Loucy (cell line): Measurements from ENCODE around the gene ADGRG2.

Experiments used
- H2AFZ ChIP-seq: fragments of 200-600 bp; sonication (generic); 2 replicates; pipeline ENCODE4 v1.6.0; 2016; ENCODE audit warnings: antibody characterized with exemption, mild to moderate bottlenecking, low read length, moderate library complexity
- H3F3A ChIP-seq: fragments of 200-600 bp; 2 replicates; pipeline ENCODE4 v1.6.0; 2016; ENCODE audit warnings: antibody characterized with exemption, low read depth, mild to moderate bottlenecking
- H3K27me3 ChIP-seq: fragments of 200-600 bp; sonication (generic); 2 replicates; pipeline ENCODE4 v1.6.1; 2014; ENCODE audit warnings: low read length, mild to moderate bottlenecking; ENCODE audit not compliant: insufficient read depth, poor library complexity, severe bottlenecking
- H3K36me3 ChIP-seq: fragments of 200-600 bp; sonication (generic); 2 replicates; pipeline ENCODE4 v1.6.1; 2016; ENCODE audit warnings: low read length; ENCODE audit not compliant: insufficient read depth
- H3K4me1 ChIP-seq: fragments of 200-600 bp; sonication (generic); 2 replicates; pipeline ENCODE4 v1.5.1; 2014; ENCODE audit warnings: low read length, mild to moderate bottlenecking; ENCODE audit not compliant: insufficient read depth, poor library complexity, severe bottlenecking
- H3K4me2 ChIP-seq: fragments of 200-600 bp; sonication (generic); 2 replicates; pipeline ENCODE4 v1.6.0; 2014; ENCODE audit warnings: antibody characterized with exemption, low read length, low read depth, mild to moderate bottlenecking; ENCODE audit not compliant: poor library complexity, severe bottlenecking
- H3K4me3 ChIP-seq: fragments of 200-600 bp; sonication (generic); 2 replicates; pipeline ENCODE4 v1.5.1; 2014; ENCODE audit warnings: low read length, mild to moderate bottlenecking, mixed read lengths; ENCODE audit not compliant: poor library complexity, severe bottlenecking
- H3K79me2 ChIP-seq: fragments of 200-600 bp; sonication (generic); 2 replicates; pipeline ENCODE4 v1.6.1; 2014; ENCODE audit warnings: low read length; ENCODE audit not compliant: insufficient read depth
- H3K9ac ChIP-seq: fragments of 200-600 bp; sonication (generic); 2 replicates; pipeline ENCODE4 v1.6.0; 2014; ENCODE audit warnings: mild to moderate bottlenecking, low read depth, low read length, moderate library complexity; ENCODE audit not compliant: poor library complexity, severe bottlenecking
- H3K9me2 ChIP-seq: fragments of 200-600 bp; sonication (generic); replicated peaks from 2 replicates; pipeline ENCODE4 v1.6.1; 2016; ENCODE audit warnings: low read depth, low read length, mixed read lengths
- H3K9me3 ChIP-seq: fragments of 200-600 bp; sonication (generic); 2 replicates; pipeline ENCODE4 v1.6.1; 2014; ENCODE audit warnings: mild to moderate bottlenecking, antibody characterized with exemption, low read length, low read depth; ENCODE audit not compliant: insufficient read depth
- H4K20me1 ChIP-seq: fragments of 200-600 bp; sonication (generic); 2 replicates; pipeline ENCODE4 v1.6.0; 2014; ENCODE audit warnings: antibody characterized with exemption, low read length, mild to moderate bottlenecking; ENCODE audit not compliant: insufficient read depth, poor library complexity, severe bottlenecking
- CTCF ChIP-seq: fragments of 200-600 bp; sonication (generic); conservative IDR thresholded peaks from 2 replicates; pipeline ENCODE4 v1.5.1; 2014; ENCODE audit warnings: mild to moderate bottlenecking, antibody characterized with exemption, low read length
- EZH2phosphoT487 ChIP-seq: fragments of 200-600 bp; IDR thresholded peaks from 2 replicates; pipeline ENCODE4 v1.6.1; 2018; ENCODE audit warnings: antibody characterized with exemption, mild to moderate bottlenecking, moderate library complexity, borderline replicate concordance

The ADGRG2 gene

GRCh38 chrX:19127649-19128168 lies 5.4 kb upstream of the ADGRG2 start:
- H3K4me3 ChIP-seq = no peak overlapping the region
- H3F3A ChIP-seq = no peaks in the 10 kb centered on the region
- no peaks in the 10 kb centered on the region for H3K9me3 ChIP-seq
- no peaks in the 10 kb centered on the region for H3K27me3 ChIP-seq
- TF ChIP-seq EZH2phosphoT487 (no peak), CTCF (no peak)
- H2AFZ ChIP-seq = no peak overlapping the region
- no peaks in the 10 kb centered on the region for H3K9me2 ChIP-seq
- H4K20me1 ChIP-seq = no peaks in the 10 kb centered on the region
- H3K4me1 ChIP-seq = no peaks in the 10 kb centered on the region
- no peak overlapping the region for H3K9ac ChIP-seq
- H3K4me2 ChIP-seq = no peak overlapping the region
- H3K79me2 ChIP-seq = no peaks in the 10 kb centered on the region
- H3K36me3 ChIP-seq = no peaks in the 10 kb centered on the region

- no peaks in the 10 kb centered on the region for H4K20me1 ChIP-seq
- H3K4me1 ChIP-seq = no peaks in the 10 kb centered on the region
- H2AFZ ChIP-seq = no peak overlapping the region
- H3K4me2 ChIP-seq = no peak overlapping the region
- TF ChIP-seq CTCF = no peak
- no peak overlapping the region for H3K9ac ChIP-seq
- H3K27me3 ChIP-seq = no peaks in the 10 kb centered on the region
- no peaks in the 10 kb centered on the region for H3K36me3 ChIP-seq
- no peaks in the 10 kb centered on the region for H3K9me2 ChIP-seq
- H3K79me2 ChIP-seq = no peaks in the 10 kb centered on the region
- H3K9me3 ChIP-seq = no peaks in the 10 kb centered on the region
- H3K4me3 ChIP-seq = no peak overlapping the region
- no peaks in the 10 kb centered on the region for H3F3A ChIP-seq
These were observed 357 bp upstream of the ADGRG2 start for GRCh38 chrX:19122641-19123009.

- H3K4me2 ChIP-seq = no peak overlapping the region
- H3F3A ChIP-seq = no peaks in the 10 kb centered on the region
- no peaks in the 10 kb centered on the region for H3K27me3 ChIP-seq
- H3K4me3 ChIP-seq = no peak overlapping the region
- H3K9me2 ChIP-seq = no peaks in the 10 kb centered on the region
- no peaks in the 10 kb centered on the region for H3K9me3 ChIP-seq
- H3K4me1 ChIP-seq = no peaks in the 10 kb centered on the region
- H4K20me1 ChIP-seq = no peaks in the 10 kb centered on the region
- no peak for TF ChIP-seq EZH2phosphoT487
- no peak for TF ChIP-seq CTCF
- H3K36me3 ChIP-seq = no peaks in the 10 kb centered on the region
- H3K79me2 ChIP-seq = no peaks in the 10 kb centered on the region
- H2AFZ ChIP-seq = no peak overlapping the region
- H3K9ac ChIP-seq = no peak overlapping the region
These were observed 802 bp downstream of the ADGRG2 start for GRCh38 chrX:19121466-19121865.
